IMR-90 (cell line): ENCODE results near the gene PHKA1. TPM values are rescaled to one million over a fixed set of nuclear protein-coding genes. Genes with fewer than 3 reads are reported as not detected.

Experiments used
- ATAC-seq: fragments of 200-7000 bp; cut with Tn5 transposase; 2 replicates; pipeline ENCODE4 v1.9.1; 2020; ENCODE audit warnings: low read depth, mild to moderate bottlenecking, moderate library complexity
- BruUV-seq: library from RNA; stranded (reverse); fragments of 400-500 nt; replicated peaks from 2 replicates; lab custom pipeline; 2021; lab: Mats Ljungman, UMichigan
- CTCF ChIA-PET: fragments of 300-600 bp; formaldehyde crosslinking; extraction: SDS; loops from one replicate; lab custom pipeline; 2021; ENCODE audit warnings: antibody characterized with exemption; lab: Yijun Ruan, JAX
- POLR2A ChIA-PET: fragments of 300-600 bp; sonication (Branson Sonifier 250); formaldehyde crosslinking; loops from one replicate; lab custom pipeline; 2022; ENCODE audit warnings: antibody characterized with exemption; ENCODE audit not compliant: unreplicated experiment; lab: Charles Lee
- DNase-seq: peaks from one replicate; pipeline ENCODE4 v3.0.0; 2013
- H2AFZ ChIP-seq: replicated peaks from 2 replicates; pipeline ENCODE3; 2013; ENCODE audit warnings: low read length, mild to moderate bottlenecking; ENCODE audit not compliant: poor library complexity
- H2AK5ac ChIP-seq: 2 replicates; pipeline ENCODE4 v1.6.1; 2013; ENCODE audit warnings: low read depth, low read length, inconsistent platforms
- H2AK9ac ChIP-seq: replicated peaks from 2 replicates; pipeline ENCODE3; 2013; ENCODE audit warnings: mild to moderate bottlenecking, low read depth, low read length, moderate library complexity; ENCODE audit not compliant: poor library complexity
- H2BK120ac ChIP-seq: 2 replicates; pipeline ENCODE4 v1.6.1; 2013; ENCODE audit warnings: low read depth, low read length, inconsistent platforms
- H2BK15ac ChIP-seq: 3 replicates; pipeline ENCODE4 v1.6.1; 2013; ENCODE audit warnings: low read depth, low read length, inconsistent platforms
- H2BK20ac ChIP-seq: 2 replicates; pipeline ENCODE4 v1.6.1; 2013; ENCODE audit warnings: low read depth, mild to moderate bottlenecking, inconsistent platforms, low read length, moderate library complexity
- H2BK5ac ChIP-seq: 2 replicates; pipeline ENCODE4 v1.6.1; 2013; ENCODE audit warnings: mild to moderate bottlenecking, low read depth, low read length, inconsistent platforms; ENCODE audit not compliant: poor library complexity, severe bottlenecking
- H3K14ac ChIP-seq: replicated peaks from 2 replicates; pipeline ENCODE4 v1.6.1; 2013; ENCODE audit warnings: low read depth, low read length, inconsistent platforms
- H3K18ac ChIP-seq: 2 replicates; pipeline ENCODE4 v1.6.1; 2013; ENCODE audit warnings: low read depth, low read length, control low read depth
- H3K23ac ChIP-seq: 2 replicates; pipeline ENCODE4 v1.6.1; 2013; ENCODE audit warnings: low read depth, low read length, inconsistent platforms
- H3K27ac ChIP-seq: 2 replicates; pipeline ENCODE4 v1.5.1; 2013; ENCODE audit warnings: mild to moderate bottlenecking, control low read depth, low read length; ENCODE audit not compliant: insufficient read depth
- H3K27me3 ChIP-seq: 2 replicates; pipeline ENCODE4 v1.6.1; 2013; ENCODE audit warnings: low read length; ENCODE audit not compliant: control insufficient read depth, insufficient read depth
- H3K36me3 ChIP-seq: 2 replicates; pipeline ENCODE4 v1.6.1; 2013; ENCODE audit warnings: low read length, mixed read lengths; ENCODE audit not compliant: control insufficient read depth, insufficient read depth
- H3K4ac ChIP-seq: 2 replicates; pipeline ENCODE4 v1.6.1; 2013; ENCODE audit warnings: low read depth, low read length, inconsistent platforms
- H3K4me1 ChIP-seq: 2 replicates; pipeline ENCODE4 v1.6.1; 2013; ENCODE audit warnings: low read length, mixed read lengths; ENCODE audit not compliant: control insufficient read depth, insufficient read depth
- H3K4me2 ChIP-seq: 2 replicates; pipeline ENCODE4 v1.6.1; 2013; ENCODE audit warnings: low read depth, mild to moderate bottlenecking, control low read depth, low read length, moderate library complexity
- H3K4me3 ChIP-seq: 2 replicates; pipeline ENCODE4 v1.5.1; 2013; ENCODE audit warnings: low read depth, mild to moderate bottlenecking, control low read depth, low read length, moderate library complexity; ENCODE audit not compliant: insufficient read depth
- H3K56ac ChIP-seq: 2 replicates; pipeline ENCODE4 v1.6.1; 2013; ENCODE audit warnings: low read length, inconsistent platforms; ENCODE audit not compliant: insufficient read depth; ENCODE audit errors: extremely low read depth
- H3K79me1 ChIP-seq, 2 experiments: 2 replicates each; pipeline ENCODE4 v1.6.1; 2013; ENCODE audit warnings: low read length in 2 of 2, inconsistent platforms in 1 of 2, low read depth in 1 of 2
- H3K9ac ChIP-seq: 2 replicates; pipeline ENCODE4 v1.6.1; 2013; ENCODE audit warnings: low read depth, low read length, control low read depth
- H3K9me1 ChIP-seq: 2 replicates; pipeline ENCODE4 v1.6.1; 2013; ENCODE audit warnings: low read length, inconsistent platforms; ENCODE audit not compliant: insufficient read depth
- H3K9me3 ChIP-seq: 2 replicates; pipeline ENCODE4 v1.6.1; 2013; ENCODE audit warnings: low read length; ENCODE audit not compliant: control insufficient read depth, insufficient read depth
- H4K20me1 ChIP-seq: 2 replicates; pipeline ENCODE4 v1.6.1; 2013; ENCODE audit warnings: low read length, inconsistent platforms; ENCODE audit not compliant: insufficient read depth
- H4K5ac ChIP-seq: 2 replicates; pipeline ENCODE4 v1.6.1; 2013; ENCODE audit warnings: mild to moderate bottlenecking, low read depth, low read length, control low read depth
- H4K8ac ChIP-seq, 2 experiments: 2 replicates each; pipeline ENCODE4 v1.6.1; 2013; ENCODE audit warnings: low read depth in 2 of 2, low read length in 2 of 2, control low read depth in 1 of 2, inconsistent platforms in 1 of 2
- H4K91ac ChIP-seq: 2 replicates; pipeline ENCODE4 v1.6.1; 2013; ENCODE audit warnings: low read depth, low read length, inconsistent platforms; ENCODE audit not compliant: insufficient read depth
- CEBPB ChIP-seq: IDR thresholded peaks from 2 replicates; pipeline ENCODE4 v1.6.1; 2012; ENCODE audit warnings: low read depth, low read length, improper control_type of control experiment
- FOS ChIP-seq: fragments of 150-350 bp; IDR thresholded peaks from 2 replicates; pipeline ENCODE4 v1.6.1; 2016; ENCODE audit warnings: low read depth, low read length
- MAFK ChIP-seq: IDR thresholded peaks from 2 replicates; pipeline ENCODE4 v1.6.1; 2012; ENCODE audit warnings: low read depth, low read length, improper control_type of control experiment
- MXI1 ChIP-seq: IDR thresholded peaks from 2 replicates; pipeline ENCODE4 v1.6.1; 2012; ENCODE audit warnings: low read depth, mild to moderate bottlenecking, low read length, moderate library complexity, borderline replicate concordance
- POLR2A ChIP-seq: IDR thresholded peaks from 2 replicates; pipeline ENCODE4 v1.6.1; 2012; ENCODE audit warnings: mild to moderate bottlenecking, low read depth, low read length
- RCOR1 ChIP-seq: IDR thresholded peaks from 2 replicates; pipeline ENCODE4 v1.6.1; 2012; ENCODE audit warnings: mild to moderate bottlenecking, low read length, improper control_type of control experiment; ENCODE audit not compliant: insufficient replicate concordance
- RFX5 ChIP-seq: IDR thresholded peaks from 2 replicates; pipeline ENCODE4 v1.8.0; 2012; ENCODE audit warnings: low read depth, mild to moderate bottlenecking, low read length, moderate library complexity
- dilution Hi-C: fragments of 300-500 bp; cut with HindIII; formaldehyde crosslinking; loops from one replicate; pipeline ENCODE4 v1.14.3; 2018; ENCODE audit warnings: low sequenced_read_pairs; ENCODE audit not compliant: unreplicated experiment
- in situ Hi-C: fragments of 300-500 bp; cut with MboI; formaldehyde crosslinking; loops from 3 replicates; pipeline ENCODE4 v1.14.3; 2019; ENCODE audit warnings: low sequenced_read_pairs, inconsistent platforms, mixed read lengths
- intact Hi-C: fragments of 100-400 bp; cut with micrococcal nuclease; formaldehyde crosslinking; loops from 2 replicates; pipeline ENCODE4 v1.10.0; 2022
- polyA plus RNA-seq, 3 experiments: library from polyadenylated mRNA; depleted of rRNA; stranded (reverse); fragments of >200 nt; gene quantifications; 2 replicates each; pipeline ENCODE4 v1.2.3, GENCODE V29; 2012; ENCODE audit warnings: low replicate concordance in 1 of 3
- total RNA-seq: library from RNA; depleted of rRNA; stranded (reverse); fragments of >200 nt; gene quantifications from 2 replicates; pipeline ENCODE4 v1.2.3, GENCODE V29; 2012
- TF ChIP-seq, protein P1 (sequence below): fragments of 150-350 bp; IDR thresholded peaks from 2 replicates; pipeline ENCODE4 v1.6.1; 2016; ENCODE audit warnings: low read depth, mild to moderate bottlenecking, low read length, moderate library complexity, borderline replicate concordance
- TF ChIP-seq, protein P2 (sequence below): fragments of 150-350 bp; IDR thresholded peaks from 2 replicates; pipeline ENCODE4 v1.6.1; 2017; ENCODE audit warnings: mild to moderate bottlenecking, antibody characterized with exemption, low read length, low read depth
- TF ChIP-seq, protein P3 (sequence below): conservative IDR thresholded peaks from 2 replicates; pipeline ENCODE4 v1.5.1; 2012; ENCODE audit warnings: mild to moderate bottlenecking, low read depth, low read length, improper control_type of control experiment

Gene PHKA1
- total and polyA plus RNA-seq, 2 of the 4 experiments (the other 2 are of a cell fraction) = 2.7 to 4.5 TPM

DNA sequence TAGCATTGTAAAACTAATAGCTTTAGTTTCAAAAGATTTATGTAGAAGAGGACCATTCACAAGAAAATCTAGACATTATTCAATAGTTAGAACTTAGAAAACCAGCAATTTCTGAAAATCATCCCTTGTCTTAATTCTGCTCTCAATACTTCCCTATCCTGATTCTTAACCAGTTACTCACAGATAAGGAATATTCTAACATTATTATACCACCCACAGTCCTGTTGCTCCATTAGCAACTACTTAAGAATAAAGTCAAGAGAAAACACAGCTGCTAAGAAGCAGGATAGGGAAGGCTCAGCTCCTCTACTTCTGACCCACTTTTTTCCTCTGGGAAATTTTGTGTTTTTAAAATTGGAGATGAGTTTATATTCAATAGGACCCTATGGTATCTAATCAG, 47.7 kb downstream of the PHKA1 start:
- no peaks in the 10 kb centered on the region for H3K79me1 ChIP-seq
- in situ Hi-C loops (no loop called here), intact Hi-C loops (no loop called here), dilution Hi-C loops (no loop called here)
- H4K20me1 ChIP-seq = no peaks in the 10 kb centered on the region
- no peak overlapping the region for H2BK15ac ChIP-seq
- H4K91ac ChIP-seq = no peak overlapping the region
- no peak overlapping the region for H3K23ac ChIP-seq
- POLR2A ChIA-PET = no interaction called here
- H2AK5ac ChIP-seq = no peak overlapping the region
- TF ChIP-seq RFX5 (no peak), FOS (no peak), RCOR1 (no peak), MXI1 (no peak), CEBPB (no peak), POLR2A (no peak), MAFK (no peak)
- TF ChIP-seq, protein P1, sequence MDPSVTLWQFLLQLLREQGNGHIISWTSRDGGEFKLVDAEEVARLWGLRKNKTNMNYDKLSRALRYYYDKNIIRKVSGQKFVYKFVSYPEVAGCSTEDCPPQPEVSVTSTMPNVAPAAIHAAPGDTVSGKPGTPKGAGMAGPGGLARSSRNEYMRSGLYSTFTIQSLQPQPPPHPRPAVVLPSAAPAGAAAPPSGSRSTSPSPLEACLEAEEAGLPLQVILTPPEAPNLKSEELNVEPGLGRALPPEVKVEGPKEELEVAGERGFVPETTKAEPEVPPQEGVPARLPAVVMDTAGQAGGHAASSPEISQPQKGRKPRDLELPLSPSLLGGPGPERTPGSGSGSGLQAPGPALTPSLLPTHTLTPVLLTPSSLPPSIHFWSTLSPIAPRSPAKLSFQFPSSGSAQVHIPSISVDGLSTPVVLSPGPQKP = no peak
- TF ChIP-seq, protein P2, sequence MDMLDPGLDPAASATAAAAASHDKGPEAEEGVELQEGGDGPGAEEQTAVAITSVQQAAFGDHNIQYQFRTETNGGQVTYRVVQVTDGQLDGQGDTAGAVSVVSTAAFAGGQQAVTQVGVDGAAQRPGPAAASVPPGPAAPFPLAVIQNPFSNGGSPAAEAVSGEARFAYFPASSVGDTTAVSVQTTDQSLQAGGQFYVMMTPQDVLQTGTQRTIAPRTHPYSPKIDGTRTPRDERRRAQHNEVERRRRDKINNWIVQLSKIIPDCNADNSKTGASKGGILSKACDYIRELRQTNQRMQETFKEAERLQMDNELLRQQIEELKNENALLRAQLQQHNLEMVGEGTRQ = no peak
- TF ChIP-seq, protein P3, sequence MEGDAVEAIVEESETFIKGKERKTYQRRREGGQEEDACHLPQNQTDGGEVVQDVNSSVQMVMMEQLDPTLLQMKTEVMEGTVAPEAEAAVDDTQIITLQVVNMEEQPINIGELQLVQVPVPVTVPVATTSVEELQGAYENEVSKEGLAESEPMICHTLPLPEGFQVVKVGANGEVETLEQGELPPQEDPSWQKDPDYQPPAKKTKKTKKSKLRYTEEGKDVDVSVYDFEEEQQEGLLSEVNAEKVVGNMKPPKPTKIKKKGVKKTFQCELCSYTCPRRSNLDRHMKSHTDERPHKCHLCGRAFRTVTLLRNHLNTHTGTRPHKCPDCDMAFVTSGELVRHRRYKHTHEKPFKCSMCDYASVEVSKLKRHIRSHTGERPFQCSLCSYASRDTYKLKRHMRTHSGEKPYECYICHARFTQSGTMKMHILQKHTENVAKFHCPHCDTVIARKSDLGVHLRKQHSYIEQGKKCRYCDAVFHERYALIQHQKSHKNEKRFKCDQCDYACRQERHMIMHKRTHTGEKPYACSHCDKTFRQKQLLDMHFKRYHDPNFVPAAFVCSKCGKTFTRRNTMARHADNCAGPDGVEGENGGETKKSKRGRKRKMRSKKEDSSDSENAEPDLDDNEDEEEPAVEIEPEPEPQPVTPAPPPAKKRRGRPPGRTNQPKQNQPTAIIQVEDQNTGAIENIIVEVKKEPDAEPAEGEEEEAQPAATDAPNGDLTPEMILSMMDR = no peak
- H3K18ac ChIP-seq = no peak overlapping the region
- no peak overlapping the region for H3K27ac ChIP-seq
- no peak overlapping the region for H4K8ac ChIP-seq
- H3K14ac ChIP-seq = no peak overlapping the region
- BruUV-seq = no TSS peak
- H3K9me1 ChIP-seq = no peaks in the 10 kb centered on the region
- no peak overlapping the region for H3K56ac ChIP-seq
- no peak overlapping the region for H3K4me2 ChIP-seq
- no peaks in the 10 kb centered on the region for H3K36me3 ChIP-seq
- ATAC-seq (no peak), DNase-seq (peak; percentile 40)
- no peak overlapping the region for H3K9ac ChIP-seq
- no peaks in the 10 kb centered on the region for H3K4me1 ChIP-seq
- H2BK20ac ChIP-seq = no peak overlapping the region
- no peak overlapping the region for H2AFZ ChIP-seq
- CTCF ChIA-PET = no interaction called here
- no peak overlapping the region for H2BK5ac ChIP-seq
- H3K9me3 ChIP-seq = no peaks in the 10 kb centered on the region
- no peak overlapping the region for H4K5ac ChIP-seq
- H3K4me3 ChIP-seq = no peak overlapping the region
- H3K4ac ChIP-seq = no peak overlapping the region
- H2AK9ac ChIP-seq = no peak overlapping the region
- no peak overlapping the region for H2BK120ac ChIP-seq
- no peaks in the 10 kb centered on the region; the same call in 1 of the 2 replicates for H3K27me3 ChIP-seq
